Left lung (tissue), 10 donors: ENCODE results near the gene GCHFR. TPM values are rescaled to one million over a fixed set of nuclear protein-coding genes. Genes with fewer than 3 reads are reported as not detected.

Experiments used
- ATAC-seq: fragments of 200-7000 bp; cut with Tn5 transposase; one replicate; pipeline ENCODE4 v1.9.1; 2020; ENCODE audit warnings: moderate library complexity
- DNase-seq, 4 donors: peaks; one replicate each; pipeline ENCODE4 v3.0.0-alpha.2; 2013 to 2020
- H3K27ac ChIP-seq, 2 donors: fragments of 200-600 bp; sonication (generic) in 1 of 2; one replicate each; pipeline versions ENCODE4 v1.5.0 to v1.8.0; 2020 to 2021
- H3K27me3 ChIP-seq, 2 donors: fragments of 200-600 bp; sonication (generic) in 1 of 2; one replicate each; pipeline versions ENCODE4 v1.5.0 to v1.8.0; 2020 to 2021
- H3K36me3 ChIP-seq, 2 donors: fragments of 200-600 bp; sonication (generic) in 1 of 2; one replicate each; pipeline versions ENCODE4 v1.5.0 to v1.8.0; 2020 to 2021
- H3K4me1 ChIP-seq, 2 donors: fragments of 200-600 bp; one replicate each; pipeline ENCODE4 v1.8.0; 2021
- H3K4me3 ChIP-seq, 2 donors: fragments of 200-600 bp; sonication (generic) in 1 of 2; one replicate each; pipeline versions ENCODE4 v1.5.0 to v1.8.0; 2020 to 2021; ENCODE audit warnings: mild to moderate bottlenecking in 1 of 2
- H3K9me3 ChIP-seq, 2 donors: fragments of 200-600 bp; sonication (generic) in 1 of 2; one replicate each; pipeline versions ENCODE4 v1.5.0 to v1.8.0; 2020 to 2021
- CTCF ChIP-seq, 2 donors: fragments of 200-600 bp; sonication (generic) in 1 of 2; IDR thresholded peaks; one replicate each; pipeline versions ENCODE4 v1.5.0 to v1.8.0; 2021; ENCODE audit warnings: antibody characterized with exemption in 2 of 2
- intact Hi-C, 2 donors: fragments of 100-400 bp; cut with DNase I; formaldehyde crosslinking; loops; one replicate each; pipeline versions ENCODE4 v1.11.2 to v1.14.2; 2022
- polyA plus RNA-seq, 6 donors: library from polyadenylated mRNA; unstranded; fragments of 120-200 nt; gene quantifications; one replicate each; pipeline ENCODE4 v1.2.1, GENCODE V29; 2013; ENCODE audit not compliant: insufficient read length in 6 of 6
- total RNA-seq, 2 donors: library from RNA; stranded (reverse); fragmentation: NEBNext Ultra II Directional; extraction: Animal tissue kit (Norgen Biotek cat#: 25700); gene quantifications; one replicate each; pipeline ENCODE4 v1.2.1, GENCODE V29; 2021
- donor health status: DM: no; HTN: yes; CAD: no.
- donor health status: DM: no; HTN: no; CAD: no.

Gene GCHFR
- total and polyA plus RNA-seq, 8 donors: 12.7 to 61.5 (median 16.5) TPM

GRCh38 chr15:40722354-40722753 is 41.5 kb upstream of the GCHFR start:
- no peaks in the 10 kb centered on the region for H3K9me3 ChIP-seq
- DNase-seq (no peak), ATAC-seq (no peak)
- H3K4me1 ChIP-seq: no peaks in the 10 kb centered on the region
- H3K27me3 ChIP-seq: no peaks in the 10 kb centered on the region
- H3K4me3 ChIP-seq: no peak overlapping the region
- H3K27ac ChIP-seq: no peak overlapping the region
- TF ChIP-seq CTCF (IDR thresholded peaks at IDR 0.05): no peak
- peaks cover 0 to 8% of the 10 kb centered on the region in 2 donors for H3K36me3 ChIP-seq
- intact Hi-C loops: no loop called here

GRCh38 chr15:40722934-40723333 is 40.9 kb upstream of the GCHFR start:
- H3K9me3 ChIP-seq: no peaks in the 10 kb centered on the region
- no peak overlapping the region for H3K27ac ChIP-seq
- intact Hi-C loops: no loop called here
- TF ChIP-seq CTCF (IDR thresholded peaks at IDR 0.05): no peak
- H3K4me1 ChIP-seq: no peaks in the 10 kb centered on the region
- no peak overlapping the region for H3K4me3 ChIP-seq
- H3K36me3 ChIP-seq: peaks cover 0 to 8% of the 10 kb centered on the region in 2 donors
- H3K27me3 ChIP-seq: no peaks in the 10 kb centered on the region
- no peak for ATAC-seq
- DNase-seq: no peak

DNA sequence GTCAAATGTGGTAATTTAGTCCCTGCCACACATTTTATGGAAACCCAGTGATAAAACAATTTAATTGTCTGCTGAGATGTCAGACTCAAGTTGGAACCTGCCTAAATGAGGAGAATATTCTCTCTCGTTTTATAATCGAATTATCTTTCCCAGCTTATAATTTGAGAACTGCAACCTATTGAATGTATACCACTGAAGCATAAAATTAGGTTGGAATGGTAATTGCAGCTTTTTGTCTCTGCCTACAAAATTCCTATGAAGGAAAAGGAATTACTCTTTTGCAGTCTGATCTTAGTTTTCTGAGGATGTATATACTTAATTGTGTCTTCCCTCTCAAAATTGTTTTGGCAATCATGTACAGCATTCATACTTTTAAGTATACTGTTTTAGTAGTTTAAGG is 39.9 kb upstream of the GCHFR start:
- no peaks in the 10 kb centered on the region for H3K27me3 ChIP-seq
- H3K36me3 ChIP-seq: peaks cover 0 to 6% of the 10 kb centered on the region in 2 donors
- no peak for TF ChIP-seq CTCF (IDR thresholded peaks at IDR 0.05)
- no peaks in the 10 kb centered on the region for H3K4me1 ChIP-seq
- DNase-seq (no peak), ATAC-seq (no peak)
- intact Hi-C loops: no loop called here
- no peak overlapping the region for H3K4me3 ChIP-seq
- H3K9me3 ChIP-seq: no peaks in the 10 kb centered on the region
- no peak overlapping the region for H3K27ac ChIP-seq

- intact Hi-C loops: no loop called here
- peaks cover 0 to 65% of the 10 kb centered on the region in 2 donors for H3K36me3 ChIP-seq
- DNase-seq (no peak), ATAC-seq (no peak)
- H3K4me1 ChIP-seq: no peaks in the 10 kb centered on the region
- no peak overlapping the region for H3K4me3 ChIP-seq
- H3K27ac ChIP-seq: no peak overlapping the region
- H3K9me3 ChIP-seq: no peaks in the 10 kb centered on the region
- no peak for TF ChIP-seq CTCF (IDR thresholded peaks at IDR 0.05)
- no peaks in the 10 kb centered on the region for H3K27me3 ChIP-seq
Measured at GRCh38 chr15:40731034-40731433, 32.8 kb upstream of the GCHFR start.

- peaks cover 0 to 100% of the 10 kb centered on the region in 2 donors for H3K36me3 ChIP-seq
Measured at GRCh38 chr15:40736575-40736974, 27.3 kb upstream of the GCHFR start.

More at GRCh38 chr15:40736575-40736974, 27.3 kb upstream of the GCHFR start:
- H3K27me3 ChIP-seq: no peaks in the 10 kb centered on the region
- DNase-seq (no peak), ATAC-seq (no peak)
- H3K4me1 ChIP-seq: no peaks in the 10 kb centered on the region
- H3K9me3 ChIP-seq: no peaks in the 10 kb centered on the region
- H3K27ac ChIP-seq: no peak overlapping the region
- H3K4me3 ChIP-seq: no peak overlapping the region
- intact Hi-C loops: no loop called here
- no peak for TF ChIP-seq CTCF (IDR thresholded peaks at IDR 0.05)
